ENCODE results near the gene AEBP1.

AEBP1 gene

DNA sequence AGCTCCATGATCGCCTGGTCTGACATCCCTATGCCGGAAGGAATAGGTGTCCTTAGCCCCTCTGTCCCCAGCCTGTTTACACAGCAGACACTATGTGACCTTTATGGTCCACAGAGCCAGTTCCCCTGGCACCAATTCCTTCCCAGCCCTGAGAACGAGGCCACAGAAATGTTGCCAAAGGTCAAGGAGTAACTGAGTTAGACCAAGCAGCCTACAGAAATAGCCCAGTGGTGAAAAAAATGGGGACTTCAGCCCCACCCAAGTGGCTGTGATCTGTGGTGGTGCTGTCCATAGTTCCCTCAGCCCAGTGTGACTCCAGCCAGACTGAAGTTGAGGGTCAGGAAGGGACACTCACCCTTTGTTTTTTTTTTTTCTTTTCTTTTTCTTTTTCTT is 41.2 kb upstream of the AEBP1 start:
- Mint-ChIP-seq H3K36me3 (ENCODE audit: low read depth) (peaks cover 29% of the 10 kb centered on the region), H3K4me1 (peaks cover 28% of the 10 kb centered on the region), H3K27me3 (ENCODE audit: low read depth) (peaks cover 4% of the 10 kb centered on the region), H3K27ac (no peak overlapping the region), H3K9me3 (no peaks in the 10 kb centered on the region), H3K4me3 (no peak overlapping the region)
- TF ChIP-seq, protein P1, sequence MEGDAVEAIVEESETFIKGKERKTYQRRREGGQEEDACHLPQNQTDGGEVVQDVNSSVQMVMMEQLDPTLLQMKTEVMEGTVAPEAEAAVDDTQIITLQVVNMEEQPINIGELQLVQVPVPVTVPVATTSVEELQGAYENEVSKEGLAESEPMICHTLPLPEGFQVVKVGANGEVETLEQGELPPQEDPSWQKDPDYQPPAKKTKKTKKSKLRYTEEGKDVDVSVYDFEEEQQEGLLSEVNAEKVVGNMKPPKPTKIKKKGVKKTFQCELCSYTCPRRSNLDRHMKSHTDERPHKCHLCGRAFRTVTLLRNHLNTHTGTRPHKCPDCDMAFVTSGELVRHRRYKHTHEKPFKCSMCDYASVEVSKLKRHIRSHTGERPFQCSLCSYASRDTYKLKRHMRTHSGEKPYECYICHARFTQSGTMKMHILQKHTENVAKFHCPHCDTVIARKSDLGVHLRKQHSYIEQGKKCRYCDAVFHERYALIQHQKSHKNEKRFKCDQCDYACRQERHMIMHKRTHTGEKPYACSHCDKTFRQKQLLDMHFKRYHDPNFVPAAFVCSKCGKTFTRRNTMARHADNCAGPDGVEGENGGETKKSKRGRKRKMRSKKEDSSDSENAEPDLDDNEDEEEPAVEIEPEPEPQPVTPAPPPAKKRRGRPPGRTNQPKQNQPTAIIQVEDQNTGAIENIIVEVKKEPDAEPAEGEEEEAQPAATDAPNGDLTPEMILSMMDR (IDR thresholded peaks at IDR 0.05; ENCODE audit: unreplicated experiment in 3 of 3), result no peak

DNA sequence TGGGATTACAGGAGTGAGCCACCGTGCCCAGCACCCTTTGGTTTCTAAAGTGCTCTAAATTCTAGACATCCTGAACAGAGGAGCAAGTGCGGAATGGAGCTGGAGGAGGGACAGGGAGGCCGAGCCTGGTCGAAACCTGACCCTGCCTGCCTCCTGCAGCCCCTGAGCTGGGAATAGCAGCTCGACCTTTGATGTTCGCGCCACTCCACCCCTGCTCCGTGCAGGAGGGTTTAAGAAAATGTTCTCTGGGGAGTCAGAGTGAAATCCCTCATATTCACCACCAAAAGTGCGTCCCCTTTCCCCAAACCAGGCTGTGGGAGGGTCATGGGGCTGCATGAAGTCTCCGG is 40.6 kb upstream of the AEBP1 start:
- Mint-ChIP-seq H3K4me1 (peaks cover 31% of the 10 kb centered on the region), H3K36me3 (ENCODE audit: low read depth) (peaks cover 24% of the 10 kb centered on the region), H3K27ac (no peak overlapping the region), H3K27me3 (ENCODE audit: low read depth) (peaks cover 4% of the 10 kb centered on the region), H3K4me3 (no peak overlapping the region), H3K9me3 (no peaks in the 10 kb centered on the region)
- TF ChIP-seq, protein P1 (IDR thresholded peaks at IDR 0.05; ENCODE audit: unreplicated experiment in 3 of 3), result no peak

DNA sequence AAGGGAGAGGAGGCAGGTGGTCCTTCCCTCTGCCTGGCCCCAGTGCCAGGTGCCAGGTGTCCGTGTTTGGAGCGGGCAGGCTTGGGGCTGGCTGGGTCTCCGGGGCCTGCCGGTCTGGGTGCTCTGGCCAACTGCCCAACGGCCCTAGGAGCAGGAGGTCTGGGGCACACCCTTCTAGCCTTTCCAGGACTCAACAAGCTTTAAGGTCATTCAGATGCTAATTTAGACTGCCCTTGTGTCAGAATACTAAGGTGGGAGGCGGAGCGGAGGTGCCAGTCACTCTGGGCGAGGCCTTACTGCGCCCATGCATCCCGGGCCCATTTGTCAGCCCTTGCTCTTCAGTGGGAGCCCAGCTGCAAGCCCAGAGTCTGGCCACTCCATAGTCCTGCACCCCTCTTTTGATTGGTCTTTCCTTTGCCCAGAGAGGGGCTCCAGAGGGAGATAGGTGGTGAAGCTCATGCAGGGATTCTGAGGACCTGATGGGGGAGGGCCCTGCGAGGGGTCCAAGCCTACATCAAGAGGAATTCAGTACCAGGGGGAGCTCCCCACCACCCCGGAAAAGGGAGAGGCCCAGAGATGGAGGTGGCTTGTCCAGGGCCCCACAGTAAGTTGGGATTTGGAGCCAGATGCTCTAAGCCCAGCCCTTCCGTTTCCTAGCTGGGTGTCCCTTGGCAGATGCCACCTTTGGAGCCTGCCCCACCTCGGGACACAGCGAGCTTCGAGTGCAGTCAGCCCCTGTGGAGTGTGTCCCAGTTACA is 40.1 kb upstream of the AEBP1 start:
- no peaks in the 10 kb centered on the region for H3K9me3 Mint-ChIP-seq
- peaks cover 31% of the 10 kb centered on the region for H3K4me1 Mint-ChIP-seq
- no peak overlapping the region for H3K4me3 Mint-ChIP-seq
- H3K27ac Mint-ChIP-seq, result no peak overlapping the region
- peaks cover 4% of the 10 kb centered on the region for H3K27me3 Mint-ChIP-seq (ENCODE audit: low read depth)
- peaks cover 18% of the 10 kb centered on the region for H3K36me3 Mint-ChIP-seq (ENCODE audit: low read depth)
- TF ChIP-seq, protein P1 (IDR thresholded peaks at IDR 0.05; ENCODE audit: unreplicated experiment in 3 of 3), result no peak

DNA sequence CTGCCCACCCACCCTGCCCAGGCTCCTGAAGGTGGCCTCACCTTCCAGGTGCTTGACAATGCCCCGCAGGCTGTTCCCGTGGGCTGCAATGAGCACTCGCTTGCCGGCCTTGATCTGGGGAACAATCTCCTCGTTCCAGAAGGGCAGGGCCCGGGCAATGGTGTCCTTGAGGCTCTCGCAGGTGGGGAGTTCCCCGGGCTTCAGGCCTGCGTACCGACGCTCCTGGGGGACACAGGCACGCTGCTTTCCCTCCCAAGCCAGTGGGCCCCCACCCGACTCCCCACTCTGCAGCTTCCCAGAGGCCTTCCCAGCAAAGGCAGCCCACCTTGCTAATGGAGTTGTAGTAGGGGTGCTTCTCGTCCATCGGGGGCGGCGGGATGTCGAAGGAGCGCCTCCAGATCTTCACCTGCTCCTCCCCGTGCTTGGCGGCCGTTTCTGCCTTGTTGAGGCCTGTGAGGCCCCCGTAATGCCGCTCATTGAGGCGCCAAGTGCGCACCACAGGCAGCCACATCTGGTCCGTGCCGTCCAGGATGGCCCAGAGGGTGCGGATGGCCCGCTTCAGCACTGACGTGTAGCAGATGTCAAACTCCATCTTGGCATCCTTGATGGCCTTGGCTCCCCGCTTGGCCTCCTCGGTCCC is 39.2 kb upstream of the AEBP1 start:
- H3K27ac Mint-ChIP-seq, result no peak overlapping the region
- no peaks in the 10 kb centered on the region for H3K9me3 Mint-ChIP-seq
- peaks cover 31% of the 10 kb centered on the region for H3K4me1 Mint-ChIP-seq
- TF ChIP-seq, protein P1 (IDR thresholded peaks at IDR 0.05; ENCODE audit: unreplicated experiment in 3 of 3), result no peak
- peaks cover 4% of the 10 kb centered on the region for H3K27me3 Mint-ChIP-seq (ENCODE audit: low read depth)
- H3K4me3 Mint-ChIP-seq, result peak overlapping the region in 2 of 3 experiments; percentile 26 to 47
- peaks cover 16% of the 10 kb centered on the region for H3K36me3 Mint-ChIP-seq (ENCODE audit: low read depth)

DNA sequence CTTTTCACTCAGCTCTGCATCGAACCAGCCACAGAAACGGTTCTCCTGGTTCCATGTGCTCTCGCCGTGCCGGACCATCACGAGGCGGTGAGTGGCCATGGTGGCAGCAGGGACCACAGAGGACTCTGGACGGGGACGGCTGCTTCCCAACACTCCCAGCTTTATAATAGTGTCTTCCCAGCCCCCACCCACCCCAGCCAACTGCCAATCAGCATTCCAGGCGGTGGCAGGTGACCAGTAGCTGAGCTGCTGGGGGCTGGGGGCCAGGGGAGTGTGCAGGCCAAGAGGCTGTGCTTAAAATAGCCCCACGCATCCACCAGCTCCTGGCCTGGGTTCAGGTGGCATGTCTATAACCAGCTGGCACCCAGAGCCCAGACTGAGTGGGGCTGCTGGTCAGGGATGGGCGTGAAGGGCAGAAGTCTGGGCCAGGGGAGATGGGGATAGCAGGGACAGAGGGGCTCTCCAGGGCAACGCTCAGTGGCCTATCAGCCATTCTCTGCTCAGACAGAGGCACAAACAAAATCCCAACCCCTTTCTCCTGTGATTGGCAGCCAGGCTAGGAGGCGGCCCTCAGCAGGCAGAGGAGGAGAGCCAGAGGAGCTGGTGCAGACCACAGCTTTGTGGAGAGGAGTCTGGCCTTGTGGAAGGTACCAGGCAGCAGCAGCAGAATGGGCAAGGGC is 38.6 kb upstream of the AEBP1 start, which contains the start of gene PGAM2:
Gene PGAM2 (minus strand): TSS at position 137 of the 680 bp plus-strand sequence. CDS start 38 bp downstream, at position 99.
- Mint-ChIP-seq H3K36me3 (ENCODE audit: low read depth) (peaks cover 10% of the 10 kb centered on the region), H3K4me1 (peaks cover 31% of the 10 kb centered on the region), H3K9me3 (no peaks in the 10 kb centered on the region), H3K27me3 (ENCODE audit: low read depth) (peaks cover 4% of the 10 kb centered on the region), H3K27ac (peak within 1 kb of the TSS in 1 of 3 experiments; percentile 53), H3K4me3 (peak within 1 kb of the TSS in 2 of 3 experiments; percentile 26 to 47)
- TF ChIP-seq, protein P1 (IDR thresholded peaks at IDR 0.05; ENCODE audit: unreplicated experiment in 3 of 3), result no peak
